GM13977 (cell line): ENCODE results near the gene CD226.
A peak's percentile ranks its signal among the peaks of the same experiment; 100 is the strongest.

Experiments used
- DNase-seq: peaks from one replicate; pipeline ENCODE4 v3.0.0; 2012; ENCODE audit warnings: low spot score
- in situ Hi-C: fragments of 300-500 bp; cut with MboI; formaldehyde crosslinking; loops from one replicate; pipeline ENCODE4 v1.12.0; 2022; ENCODE audit warnings: low sequenced_read_pairs, low pct_unique_long_range_greater_than_20kb, mixed read lengths, inconsistent platforms; ENCODE audit not compliant: unreplicated experiment
- TF ChIP-seq, protein P1 (sequence below): IDR thresholded peaks from 2 replicates; pipeline ENCODE4 v1.5.1; 2012; ENCODE audit warnings: mild to moderate bottlenecking, control low read depth; ENCODE audit not compliant: insufficient read depth; ENCODE audit errors: extremely low read depth, missing control alignments

CD226 gene

DNA sequence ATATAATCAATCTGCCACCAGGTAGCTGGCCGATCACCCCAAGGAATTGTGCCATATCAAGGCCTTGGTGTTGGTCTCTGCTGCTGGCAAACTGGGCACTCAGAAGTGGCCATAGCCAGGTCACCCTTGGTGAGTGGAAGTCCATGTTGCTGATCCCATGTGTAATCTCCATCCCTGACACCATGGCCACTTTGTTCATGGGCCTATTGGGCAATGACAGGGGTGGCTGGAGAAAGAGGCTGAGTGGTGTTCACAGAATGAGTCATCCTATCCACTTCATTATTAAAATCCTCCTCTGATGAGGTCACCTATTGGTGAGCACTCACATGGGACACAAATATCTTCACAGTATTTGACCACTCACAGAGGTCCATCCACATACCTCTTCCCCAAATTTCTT is 26.7 kb upstream of the CD226 start:
- TF ChIP-seq, protein P1, sequence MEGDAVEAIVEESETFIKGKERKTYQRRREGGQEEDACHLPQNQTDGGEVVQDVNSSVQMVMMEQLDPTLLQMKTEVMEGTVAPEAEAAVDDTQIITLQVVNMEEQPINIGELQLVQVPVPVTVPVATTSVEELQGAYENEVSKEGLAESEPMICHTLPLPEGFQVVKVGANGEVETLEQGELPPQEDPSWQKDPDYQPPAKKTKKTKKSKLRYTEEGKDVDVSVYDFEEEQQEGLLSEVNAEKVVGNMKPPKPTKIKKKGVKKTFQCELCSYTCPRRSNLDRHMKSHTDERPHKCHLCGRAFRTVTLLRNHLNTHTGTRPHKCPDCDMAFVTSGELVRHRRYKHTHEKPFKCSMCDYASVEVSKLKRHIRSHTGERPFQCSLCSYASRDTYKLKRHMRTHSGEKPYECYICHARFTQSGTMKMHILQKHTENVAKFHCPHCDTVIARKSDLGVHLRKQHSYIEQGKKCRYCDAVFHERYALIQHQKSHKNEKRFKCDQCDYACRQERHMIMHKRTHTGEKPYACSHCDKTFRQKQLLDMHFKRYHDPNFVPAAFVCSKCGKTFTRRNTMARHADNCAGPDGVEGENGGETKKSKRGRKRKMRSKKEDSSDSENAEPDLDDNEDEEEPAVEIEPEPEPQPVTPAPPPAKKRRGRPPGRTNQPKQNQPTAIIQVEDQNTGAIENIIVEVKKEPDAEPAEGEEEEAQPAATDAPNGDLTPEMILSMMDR, result no peak
- in situ Hi-C loops, result no loop called here
- no peak for DNase-seq

DNA sequence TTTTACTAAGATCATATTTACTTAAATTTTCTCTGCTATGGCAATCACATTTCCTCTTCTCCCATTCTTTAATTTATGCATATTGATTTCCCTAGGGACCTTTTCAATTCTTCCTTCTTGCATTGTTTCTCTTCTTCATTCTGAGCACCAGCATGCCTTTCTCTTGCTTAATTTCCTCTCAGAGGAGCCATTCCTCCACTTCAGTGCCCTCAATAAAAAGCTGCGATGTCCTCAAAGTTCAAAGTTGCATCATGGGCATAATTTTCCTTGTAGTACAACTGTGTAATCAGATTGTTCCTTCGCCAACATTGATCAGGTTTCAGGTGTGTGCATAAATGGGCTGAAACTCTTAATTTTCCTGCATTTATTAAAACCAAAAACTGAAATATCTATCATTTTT is 21.8 kb upstream of the CD226 start:
- in situ Hi-C loops, result no loop called here
- TF ChIP-seq, protein P1, result no peak
- DNase-seq, result no peak

GRCh38 chr18:69968039-69968438 is 20.4 kb upstream of the CD226 start:
- TF ChIP-seq, protein P1, result no peak
- DNase-seq, result no peak
- in situ Hi-C loops, result no loop called here

- no peak for DNase-seq
- TF ChIP-seq, protein P1, result no peak
- in situ Hi-C loops, result no loop called here
Measured at GRCh38 chr18:69963196-69963595, 15.5 kb upstream of the CD226 start.

DNA sequence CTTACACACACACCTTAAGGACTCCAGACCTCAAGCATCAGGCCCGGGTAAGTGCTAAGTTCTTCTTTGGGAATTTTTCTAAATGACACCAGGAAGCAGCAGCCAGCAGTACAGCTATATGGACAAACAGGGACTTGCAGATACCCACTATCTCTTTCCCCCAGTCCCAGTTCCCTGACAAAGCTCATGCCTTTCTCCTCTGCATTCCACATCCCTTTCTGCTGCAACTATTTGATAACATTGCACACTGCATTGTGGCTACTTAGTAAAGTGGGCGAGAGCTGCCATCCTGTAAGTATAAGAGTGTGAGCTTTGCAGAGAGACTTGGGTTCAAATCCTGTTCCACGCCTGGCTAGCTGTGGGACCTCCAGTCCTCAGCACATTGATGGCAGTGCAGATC is 14.0 kb upstream of the CD226 start:
- no peak for DNase-seq
- TF ChIP-seq, protein P1, result no peak
- in situ Hi-C loops, result no loop called here

GRCh38 chr18:69958422-69958821 is 10.7 kb upstream of the CD226 start:
- TF ChIP-seq, protein P1, result no peak
- in situ Hi-C loops, result no loop called here

GRCh38 chr18:69957747-69958146 is 10.1 kb upstream of the CD226 start:
- in situ Hi-C loops, result no loop called here
- TF ChIP-seq, protein P1, result no peak
- DNase-seq, result no peak

More at GRCh38 chr18:69958422-69958821, 10.7 kb upstream of the CD226 start:
- DNase-seq, result peak; percentile 50
